GM06990 (cell line): Measurements from ENCODE around the gene EIPR1.

Experiments used
- DNase-seq: peaks from one replicate; pipeline ENCODE4 v3.0.0-alpha.2; 2011; ENCODE audit not compliant: insufficient read length; ENCODE audit errors: extremely low read depth
- H3K27me3 ChIP-seq: replicated peaks from 2 replicates; pipeline ENCODE4 v1.6.0; 2011; ENCODE audit warnings: low read length; ENCODE audit not compliant: control insufficient read depth, insufficient read depth
- H3K36me3 ChIP-seq: 2 replicates; pipeline ENCODE4 v1.5.1; 2011; ENCODE audit warnings: low read length; ENCODE audit not compliant: control insufficient read depth, insufficient read depth
- H3K4me3 ChIP-seq: replicated peaks from 2 replicates; pipeline ENCODE4 v1.5.1; 2011; ENCODE audit warnings: low read depth, mild to moderate bottlenecking, control low read depth, low read length
- CTCF ChIP-seq: IDR thresholded peaks from 2 replicates; pipeline ENCODE4 v1.5.1; 2011; ENCODE audit warnings: low read length, control low read depth, mild to moderate bottlenecking, inconsistent platforms; ENCODE audit not compliant: insufficient read depth, poor library complexity, severe bottlenecking

Gene EIPR1

GRCh38 chr2:3307901-3308300 is 69.7 kb downstream of the EIPR1 start:
- Histone ChIP-seq H3K36me3 (no peaks in the 10 kb centered on the region), H3K4me3 (no peak overlapping the region), H3K27me3 (no peaks in the 10 kb centered on the region)
- no peak for TF ChIP-seq CTCF
- no peak for DNase-seq

GRCh38 chr2:3307236-3307635 is 70.4 kb downstream of the EIPR1 start:
- peaks cover 2% of the 10 kb centered on the region; the same call in 1 of the 2 replicates for H3K36me3 ChIP-seq
- no peaks in the 10 kb centered on the region for H3K27me3 ChIP-seq
- no peak for DNase-seq
- no peak overlapping the region for H3K4me3 ChIP-seq
- TF ChIP-seq CTCF = no peak

GRCh38 chr2:3305952-3306351 is 71.7 kb downstream of the EIPR1 start:
- H3K27me3 ChIP-seq = no peaks in the 10 kb centered on the region
- H3K36me3 ChIP-seq = peaks cover 2% of the 10 kb centered on the region; the same call in 1 of the 2 replicates
- no peak overlapping the region for H3K4me3 ChIP-seq
- no peak for TF ChIP-seq CTCF
- DNase-seq = no peak

DNA sequence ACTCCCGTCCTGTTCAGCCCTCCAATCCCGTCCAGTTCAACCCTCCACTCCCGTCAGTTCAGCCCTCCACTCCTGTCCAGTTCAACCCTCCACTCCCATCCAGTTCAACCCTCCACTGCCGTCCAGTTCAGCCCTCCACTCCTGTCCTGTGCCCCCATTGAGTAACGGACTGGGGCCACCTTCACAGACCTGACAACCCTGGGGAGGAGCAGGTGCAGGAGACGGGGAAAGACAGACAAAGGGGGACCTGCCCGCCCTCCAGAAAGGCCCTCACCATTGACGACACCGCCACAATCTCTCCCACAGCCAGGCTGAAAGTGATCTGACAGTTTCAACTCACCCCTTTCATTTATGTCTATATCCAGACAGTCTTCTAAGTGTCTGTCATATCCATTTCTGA is 72.2 kb downstream of the EIPR1 start:
- H3K27me3 ChIP-seq = no peaks in the 10 kb centered on the region
- DNase-seq = no peak
- no peak overlapping the region for H3K4me3 ChIP-seq
- peaks cover 2% of the 10 kb centered on the region; the same call in 1 of the 2 replicates for H3K36me3 ChIP-seq
- no peak for TF ChIP-seq CTCF

- no peaks in the 10 kb centered on the region for H3K27me3 ChIP-seq
- H3K4me3 ChIP-seq = no peak overlapping the region
- TF ChIP-seq CTCF = peak; percentile 94
- DNase-seq = peak; percentile 71
- H3K36me3 ChIP-seq = peaks cover 4% of the 10 kb centered on the region
Measured at GRCh38 chr2:3303583-3304406, 73.8 kb downstream of the EIPR1 start.
